ENCODE data around the gene MARCHF4. TPM values are rescaled to one million over a fixed set of nuclear protein-coding genes. Genes with fewer than 3 reads are reported as not detected.

MARCHF4 gene
- total and polyA plus RNA-seq, 3 donors from 2014 or later = 0.09 to 0.16 (median 0.12) TPM

- H3K4me3 ChIP-seq = no peak overlapping the region
- WGBS, 2 donors = 36 to 60% methylated on average over 1 of the region's 1 CpG
- no peak for TF ChIP-seq POLR2A (IDR thresholded peaks at IDR 0.05)
- TF ChIP-seq, protein P1, sequence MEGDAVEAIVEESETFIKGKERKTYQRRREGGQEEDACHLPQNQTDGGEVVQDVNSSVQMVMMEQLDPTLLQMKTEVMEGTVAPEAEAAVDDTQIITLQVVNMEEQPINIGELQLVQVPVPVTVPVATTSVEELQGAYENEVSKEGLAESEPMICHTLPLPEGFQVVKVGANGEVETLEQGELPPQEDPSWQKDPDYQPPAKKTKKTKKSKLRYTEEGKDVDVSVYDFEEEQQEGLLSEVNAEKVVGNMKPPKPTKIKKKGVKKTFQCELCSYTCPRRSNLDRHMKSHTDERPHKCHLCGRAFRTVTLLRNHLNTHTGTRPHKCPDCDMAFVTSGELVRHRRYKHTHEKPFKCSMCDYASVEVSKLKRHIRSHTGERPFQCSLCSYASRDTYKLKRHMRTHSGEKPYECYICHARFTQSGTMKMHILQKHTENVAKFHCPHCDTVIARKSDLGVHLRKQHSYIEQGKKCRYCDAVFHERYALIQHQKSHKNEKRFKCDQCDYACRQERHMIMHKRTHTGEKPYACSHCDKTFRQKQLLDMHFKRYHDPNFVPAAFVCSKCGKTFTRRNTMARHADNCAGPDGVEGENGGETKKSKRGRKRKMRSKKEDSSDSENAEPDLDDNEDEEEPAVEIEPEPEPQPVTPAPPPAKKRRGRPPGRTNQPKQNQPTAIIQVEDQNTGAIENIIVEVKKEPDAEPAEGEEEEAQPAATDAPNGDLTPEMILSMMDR (IDR thresholded peaks at IDR 0.05) = no peak
- intact Hi-C loops (cut with DNase I; ENCODE audit: low total_unique reads) = no loop called here
- no peak for DNase-seq
- no peaks in the 10 kb centered on the region for H3K9me3 ChIP-seq
- no peak overlapping the region for H3K27ac ChIP-seq
- H3K27me3 ChIP-seq = no peaks in the 10 kb centered on the region
- H3K36me3 ChIP-seq (ENCODE audit: low read depth, missing control alignments) = no peaks in the 10 kb centered on the region
- H3K4me1 ChIP-seq = peaks cover 13% of the 10 kb centered on the region
Observed at GRCh38 chr2:216375286-216375685, 3.0 kb upstream of the MARCHF4 start.

GRCh38 chr2:216373896-216374295 is 1.6 kb upstream of the MARCHF4 start:
- no peaks in the 10 kb centered on the region for H3K36me3 ChIP-seq (ENCODE audit: low read depth, missing control alignments)
- H3K4me1 ChIP-seq = peaks cover 13% of the 10 kb centered on the region
- DNase-seq = no peak
- H3K27ac ChIP-seq = no peak overlapping the region
- H3K4me3 ChIP-seq = no peak overlapping the region
- no peaks in the 10 kb centered on the region for H3K9me3 ChIP-seq
- TF ChIP-seq POLR2A (IDR thresholded peaks at IDR 0.05) = no peak
- TF ChIP-seq, protein P1 (IDR thresholded peaks at IDR 0.05) = no peak
- intact Hi-C loops (cut with DNase I; ENCODE audit: low total_unique reads) = no loop called here
- H3K27me3 ChIP-seq = no peaks in the 10 kb centered on the region

GRCh38 chr2:216372761-216373291 is 543 bp upstream of the MARCHF4 start:
- H3K36me3 ChIP-seq (ENCODE audit: low read depth, missing control alignments) = no peaks in the 10 kb centered on the region
- 24 to 28% methylated on average over 6 of the region's 6 CpGs for whole genome bisulfite sequencing, 2 donors
- no peaks in the 10 kb centered on the region for H3K27me3 ChIP-seq
- intact Hi-C loops (cut with DNase I; ENCODE audit: low total_unique reads) = no loop called here
- peaks cover 13% of the 10 kb centered on the region for H3K4me1 ChIP-seq
- no peak overlapping the region for H3K27ac ChIP-seq
- no peak for TF ChIP-seq POLR2A (IDR thresholded peaks at IDR 0.05)
- TF ChIP-seq, protein P1 (IDR thresholded peaks at IDR 0.05) = no peak
- H3K9me3 ChIP-seq = no peaks in the 10 kb centered on the region
- H3K4me3 ChIP-seq = no peak overlapping the region
- no peak for DNase-seq

DNA sequence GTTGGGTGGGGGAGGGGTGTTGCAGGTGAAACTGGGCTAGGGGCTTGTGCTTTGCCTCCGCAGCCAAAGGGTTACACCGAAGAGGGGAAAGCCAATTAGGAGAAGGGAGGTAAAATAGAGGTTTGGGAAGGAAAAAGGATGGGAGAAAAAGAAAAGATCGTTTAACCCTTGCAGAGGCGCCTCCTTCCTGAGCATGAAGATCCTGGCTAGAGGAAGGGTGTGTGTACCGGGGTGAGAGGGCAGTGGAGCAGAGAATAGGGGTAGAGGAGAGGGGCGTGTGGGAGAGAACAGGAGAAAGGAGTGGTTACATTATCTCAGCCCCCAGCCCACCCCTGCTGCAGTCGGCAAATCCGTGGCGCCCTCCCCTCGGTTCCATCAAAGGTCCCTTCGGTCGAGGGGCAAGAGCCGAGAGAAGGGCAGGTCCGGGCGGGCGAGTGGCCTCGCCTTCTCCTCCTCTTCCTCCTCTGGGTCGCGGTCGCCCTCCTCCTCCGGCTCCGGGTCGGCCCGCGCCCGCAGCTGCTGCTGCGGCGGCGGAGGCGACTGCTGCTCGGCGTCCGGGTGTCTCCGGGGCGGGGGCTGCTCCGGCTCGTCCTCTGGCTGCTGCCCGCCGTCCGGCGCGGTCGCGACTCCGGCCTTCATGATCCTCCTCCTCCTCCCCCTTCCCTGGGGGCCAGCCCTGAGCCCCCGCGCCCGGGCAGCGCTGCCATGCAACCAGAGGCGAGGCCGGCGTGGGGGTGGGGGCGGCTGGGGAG is 1.1 kb downstream of the MARCHF4 start:
- no peaks in the 10 kb centered on the region for H3K27me3 ChIP-seq
- no peak overlapping the region for H3K27ac ChIP-seq
- H3K4me1 ChIP-seq = peaks cover 13% of the 10 kb centered on the region
- H3K4me3 ChIP-seq = peak overlapping the region; percentile 31 to 47
- intact Hi-C loops (cut with DNase I; ENCODE audit: low total_unique reads) = no loop called here
- no peaks in the 10 kb centered on the region for H3K36me3 ChIP-seq (ENCODE audit: low read depth, missing control alignments)
- TF ChIP-seq POLR2A (IDR thresholded peaks at IDR 0.05) = no peak
- TF ChIP-seq, protein P1 (IDR thresholded peaks at IDR 0.05) = no peak
- DNase-seq = no peak
- WGBS, 2 donors = 1% methylated on average over 20 to 52 of the region's 53 CpGs
- H3K9me3 ChIP-seq = no peaks in the 10 kb centered on the region

DNA sequence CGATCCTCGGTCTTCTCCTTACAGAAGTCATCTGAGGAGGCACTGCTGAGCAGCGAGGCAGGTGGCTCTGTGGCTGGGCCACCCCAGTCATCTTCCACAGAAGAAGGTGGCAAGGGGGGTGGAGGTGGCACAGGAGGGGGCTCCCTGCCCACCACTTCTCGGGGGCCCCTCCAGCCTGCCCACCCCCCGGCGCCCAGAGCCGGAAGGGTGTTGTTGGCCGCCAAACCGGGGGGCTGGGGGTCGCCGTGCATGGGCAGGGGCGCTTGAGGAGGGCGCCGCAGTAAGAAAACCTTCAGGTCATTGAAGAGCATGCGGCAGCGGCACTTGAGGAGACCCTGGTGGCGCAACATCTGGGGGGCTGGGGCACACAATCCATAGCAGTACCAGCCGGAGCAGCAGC is 2.5 kb downstream of the MARCHF4 start:
- Histone ChIP-seq H3K27me3 (no peaks in the 10 kb centered on the region), H3K36me3 (ENCODE audit: low read depth, missing control alignments) (no peaks in the 10 kb centered on the region), H3K4me1 (peaks cover 13% of the 10 kb centered on the region), H3K27ac (no peak overlapping the region), H3K4me3 (no peak overlapping the region), H3K9me3 (no peaks in the 10 kb centered on the region)
- no peak for TF ChIP-seq POLR2A (IDR thresholded peaks at IDR 0.05)
- TF ChIP-seq, protein P1 (IDR thresholded peaks at IDR 0.05) = no peak
- intact Hi-C loops (cut with DNase I; ENCODE audit: low total_unique reads) = no loop called here
- no peak for DNase-seq
- 60 to 69% methylated on average over 10 to 18 of the region's 18 CpGs for WGBS, 2 donors
